HG03135 (cell line): Measurements from ENCODE around the gene AANAT.

ENCODE experiments used
- ATAC-seq: cut with Tn5 transposase; IDR thresholded peaks from one replicate; pipeline ENCODE4 v1.9.1; 2021; ENCODE audit warnings: mild to moderate bottlenecking, moderate library complexity; ENCODE audit not compliant: unreplicated experiment

Gene AANAT

DNA sequence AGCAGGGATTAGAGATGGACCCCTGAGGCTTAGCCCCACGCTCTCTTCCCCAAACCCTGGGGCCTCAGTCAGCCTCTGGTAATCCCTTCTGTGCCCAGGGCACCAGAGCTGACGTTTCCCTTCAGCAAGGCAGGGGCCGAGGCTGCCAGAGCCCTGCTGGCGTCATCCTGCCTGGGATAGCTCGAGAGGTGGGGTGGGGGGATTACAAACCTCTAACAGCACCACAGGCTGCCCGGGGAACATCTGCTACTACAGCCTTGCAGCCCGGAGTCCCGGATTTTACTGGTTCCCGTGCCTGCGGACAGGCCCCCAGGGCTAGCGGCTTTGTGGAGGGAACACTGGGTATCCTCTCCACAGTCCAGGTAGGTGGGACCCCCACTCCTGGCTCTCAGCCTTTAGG is at the start of gene AANAT:
AANAT (plus strand) TSS at position 238 of the 400 bp plus-strand sequence. CDS start 1,144 bp downstream, outside the sequence.
- no peak for ATAC-seq

DNA sequence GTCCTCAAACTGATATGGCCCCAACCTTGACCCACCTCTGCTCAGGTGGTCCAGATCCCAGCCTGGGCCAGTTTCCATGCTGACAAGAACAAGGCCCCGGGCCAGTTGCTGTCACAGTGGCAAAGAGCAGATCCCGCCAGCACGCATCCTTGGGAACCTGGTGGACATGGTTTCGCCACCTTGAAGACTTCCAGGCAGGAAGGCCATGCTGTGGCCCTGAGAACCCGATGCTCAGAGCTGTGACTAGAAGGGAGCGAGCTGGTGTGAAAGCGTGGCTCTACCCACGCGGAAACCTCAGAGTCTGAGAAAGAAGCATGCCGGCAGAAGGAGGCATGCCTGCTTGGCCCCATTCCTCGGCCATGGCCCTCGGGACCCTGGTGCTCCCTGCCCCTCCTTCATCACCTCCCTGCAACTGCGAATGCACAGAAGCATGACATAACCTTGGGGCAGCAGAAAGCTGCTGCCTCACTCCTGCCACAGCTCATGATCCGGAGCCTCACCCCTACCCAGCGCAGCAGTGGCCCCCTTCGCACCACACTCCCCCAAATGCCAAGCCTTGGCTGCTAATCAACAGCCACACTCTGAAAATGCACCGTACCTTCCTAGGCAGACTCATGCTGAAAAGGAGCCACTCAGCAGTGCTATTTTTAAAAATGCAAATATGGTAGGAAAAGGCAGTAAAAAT is 47.7 kb upstream of the AANAT start:
- no peak for ATAC-seq

DNA sequence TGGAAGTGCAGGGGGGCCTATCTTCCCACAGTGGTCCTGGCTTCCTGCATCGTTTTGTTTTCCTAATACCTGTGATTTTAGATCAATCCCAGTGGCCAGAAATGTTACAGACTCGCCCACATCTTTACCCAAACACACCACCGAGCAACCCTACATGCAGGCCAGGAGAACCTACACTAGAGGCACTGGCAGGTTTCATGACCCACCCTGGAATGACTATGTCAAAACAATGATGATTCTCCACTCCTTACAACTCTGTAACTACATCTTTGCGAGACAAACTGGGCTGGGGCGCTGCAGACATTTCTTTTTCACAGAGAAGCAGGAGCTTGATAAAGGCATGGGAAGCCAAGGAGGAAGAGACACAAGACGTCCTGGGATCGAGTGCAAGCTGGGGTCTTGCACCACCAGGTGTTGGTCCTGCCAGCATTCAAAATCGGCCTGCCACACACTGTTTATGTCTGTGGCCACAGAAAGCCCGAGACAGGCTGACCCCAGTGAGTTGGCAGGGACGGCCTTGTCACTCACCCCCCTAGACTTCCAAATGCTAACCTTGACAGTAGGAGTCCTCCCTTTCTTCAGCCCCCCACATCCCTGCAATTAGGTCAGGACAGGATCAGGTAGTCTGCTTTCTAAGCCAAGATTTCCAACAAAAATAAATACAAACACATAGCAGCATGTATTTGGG is 46.9 kb upstream of the AANAT start:
- ATAC-seq, result no peak

DNA sequence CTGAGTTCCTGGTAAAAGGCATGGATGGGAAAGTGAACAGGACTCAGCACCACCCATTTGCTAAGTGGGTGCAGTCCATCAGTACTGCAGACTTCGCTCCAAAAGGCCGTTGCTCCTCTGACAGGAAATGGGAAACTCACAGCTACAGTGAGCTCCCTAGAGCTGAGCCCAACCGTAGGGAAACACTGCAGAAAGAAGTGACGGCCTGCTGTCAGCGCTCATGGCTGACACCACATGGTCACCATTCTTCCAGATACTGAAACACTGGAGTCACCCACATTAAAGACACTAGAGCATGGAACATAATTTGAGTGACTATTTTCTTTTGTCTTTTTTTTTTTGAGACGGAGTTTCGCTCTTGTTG is 46.4 kb upstream of the AANAT start:
- no peak for ATAC-seq

DNA sequence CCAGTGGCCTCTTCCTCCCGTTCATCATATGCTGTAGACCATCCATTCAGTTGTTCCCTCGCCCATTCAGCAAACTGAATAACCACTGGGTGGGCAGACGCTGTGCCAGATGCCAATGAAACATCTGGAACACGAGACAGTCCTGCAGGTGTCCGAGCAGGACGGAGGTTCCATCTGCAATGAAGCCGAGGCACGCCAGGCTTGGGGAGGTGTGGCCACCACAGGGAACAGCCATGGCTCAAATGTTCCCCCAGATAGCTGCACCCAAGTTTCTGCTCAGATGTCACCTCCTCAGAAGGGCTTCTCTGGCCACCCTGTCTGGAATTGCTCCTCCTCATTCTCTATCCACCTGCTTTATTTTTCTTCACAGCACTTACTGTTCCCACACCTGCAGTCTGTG is 45.0 kb upstream of the AANAT start:
- ATAC-seq, result no peak

DNA sequence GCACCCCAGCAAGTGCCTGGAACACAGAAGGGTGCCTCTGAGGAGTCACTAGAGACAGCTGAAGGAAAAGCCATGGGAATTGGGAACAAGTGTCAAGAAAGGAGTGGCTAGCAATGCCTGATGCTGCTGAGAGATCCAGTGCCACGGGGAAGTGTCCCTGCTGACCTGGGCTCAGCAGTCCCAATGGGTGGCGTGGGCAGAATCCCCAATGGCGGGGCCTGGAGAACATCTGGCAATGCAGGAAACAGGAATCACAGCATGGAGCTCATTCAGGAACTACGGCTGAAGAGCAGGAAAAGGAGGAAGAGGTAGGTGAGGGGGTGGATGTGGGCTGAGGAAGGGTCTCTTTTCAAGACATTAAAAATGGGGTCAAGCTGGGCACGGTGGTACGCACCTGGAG is 44.5 kb upstream of the AANAT start:
- no peak for ATAC-seq

DNA sequence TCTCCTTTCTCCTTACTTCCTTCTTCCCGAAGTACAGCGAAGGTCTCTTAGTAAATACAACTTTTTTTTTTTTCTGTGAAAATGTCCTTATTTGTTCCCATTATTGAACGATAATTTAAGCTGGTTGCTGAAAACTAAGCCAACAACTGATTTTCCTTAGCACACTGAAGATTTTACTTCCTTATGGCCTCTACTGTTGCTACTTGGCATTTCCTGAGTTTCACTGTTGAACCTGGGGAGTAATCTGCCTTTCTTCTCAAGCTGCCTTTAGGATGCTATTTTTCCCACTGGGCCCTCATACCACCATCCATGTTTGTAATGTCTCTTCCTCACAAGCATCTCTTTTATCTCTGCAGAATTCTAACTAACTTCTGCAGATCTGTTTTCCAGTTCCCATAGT is 40.5 kb upstream of the AANAT start:
- no peak for ATAC-seq

DNA sequence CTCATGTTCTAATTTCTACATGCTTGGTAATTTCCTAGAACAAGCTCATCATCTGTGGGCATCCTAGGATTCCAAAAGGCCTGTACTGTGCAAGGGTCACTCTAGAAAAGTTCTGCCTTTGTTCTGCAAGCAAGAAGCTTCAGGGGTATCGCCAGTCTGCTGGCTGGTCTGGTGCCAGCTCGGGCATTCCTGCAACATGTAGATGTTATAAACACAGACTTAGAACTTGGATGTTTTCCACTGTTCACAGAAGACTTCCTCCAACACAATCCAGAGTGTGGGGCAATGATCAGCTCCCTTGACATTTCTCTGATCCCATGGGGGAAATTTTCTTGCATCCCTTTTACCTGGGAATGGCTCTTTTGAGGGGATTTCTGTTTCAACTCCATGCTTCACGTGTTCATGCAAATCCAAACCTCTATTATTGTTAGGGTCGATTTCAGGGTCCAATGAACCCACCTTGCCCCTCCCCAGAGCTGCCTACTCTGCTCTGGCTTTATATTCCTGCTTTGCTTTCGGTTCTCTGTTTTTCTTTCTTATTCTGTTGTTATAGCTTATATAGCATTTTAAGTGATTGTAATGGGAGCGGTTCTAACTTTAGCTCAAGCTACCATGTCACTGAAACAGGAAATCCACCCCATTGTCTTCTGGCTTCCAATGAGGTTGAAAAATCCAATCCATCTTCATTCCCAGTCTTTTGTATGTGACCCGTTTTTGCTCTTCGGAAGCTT is 39.7 kb upstream of the AANAT start:
- ATAC-seq, result no peak

DNA sequence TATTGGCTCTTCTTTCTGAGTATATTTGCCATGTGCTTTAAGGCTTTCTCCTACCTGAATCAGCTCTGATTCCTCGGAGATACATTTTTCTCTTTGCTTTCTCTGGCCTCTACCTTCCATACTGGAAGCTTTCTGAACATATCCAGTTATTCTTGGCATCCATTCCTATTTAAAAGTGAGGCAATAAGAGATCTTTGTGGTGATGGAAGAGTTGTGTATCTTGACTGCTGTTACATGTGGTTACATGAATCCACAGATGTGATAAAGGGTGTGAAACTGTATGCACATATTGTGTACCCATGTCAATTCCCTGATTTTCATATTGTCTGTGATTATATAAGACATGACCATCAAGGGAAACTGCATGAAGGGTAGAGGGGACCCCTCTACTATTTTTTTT is 38.9 kb upstream of the AANAT start:
- ATAC-seq, result no peak

DNA sequence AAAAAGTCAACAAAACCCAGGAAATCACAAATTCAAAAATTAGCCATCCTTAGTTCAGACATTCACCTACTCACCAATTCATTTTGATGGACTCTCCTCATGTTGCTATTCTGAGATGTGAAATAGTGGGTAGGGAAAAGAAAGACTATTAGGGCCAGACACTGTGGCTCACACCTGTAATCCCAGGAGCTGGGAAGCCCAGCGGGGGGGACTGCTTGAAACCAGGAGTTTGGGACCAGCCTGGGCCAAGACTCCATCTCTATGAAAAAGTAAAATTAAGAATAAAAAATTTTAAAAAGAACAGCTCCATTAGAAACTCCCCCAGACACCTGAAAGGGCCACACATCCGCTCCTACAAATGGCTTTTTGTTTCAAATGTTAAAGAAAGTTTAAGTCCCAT is 35.9 kb upstream of the AANAT start:
- ATAC-seq, result no peak

DNA sequence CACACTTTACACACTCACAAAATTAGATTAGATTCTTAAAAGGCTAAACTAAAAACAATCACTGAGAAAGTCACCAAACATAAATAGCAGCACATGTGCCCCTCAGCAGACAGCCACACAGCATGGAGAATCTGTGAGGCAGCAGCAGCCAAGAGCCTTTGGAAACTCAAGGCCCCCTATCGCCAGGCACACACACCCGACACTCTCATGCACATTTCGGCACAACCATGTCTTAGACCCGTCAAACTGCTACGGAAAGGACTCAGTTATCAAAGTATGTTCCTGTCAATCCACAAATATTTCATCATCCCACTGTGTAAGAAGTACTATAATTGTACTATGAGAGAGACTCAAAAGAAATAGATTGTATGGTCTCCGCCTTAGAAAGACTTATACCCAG is 35.4 kb upstream of the AANAT start:
- ATAC-seq, result no peak

DNA sequence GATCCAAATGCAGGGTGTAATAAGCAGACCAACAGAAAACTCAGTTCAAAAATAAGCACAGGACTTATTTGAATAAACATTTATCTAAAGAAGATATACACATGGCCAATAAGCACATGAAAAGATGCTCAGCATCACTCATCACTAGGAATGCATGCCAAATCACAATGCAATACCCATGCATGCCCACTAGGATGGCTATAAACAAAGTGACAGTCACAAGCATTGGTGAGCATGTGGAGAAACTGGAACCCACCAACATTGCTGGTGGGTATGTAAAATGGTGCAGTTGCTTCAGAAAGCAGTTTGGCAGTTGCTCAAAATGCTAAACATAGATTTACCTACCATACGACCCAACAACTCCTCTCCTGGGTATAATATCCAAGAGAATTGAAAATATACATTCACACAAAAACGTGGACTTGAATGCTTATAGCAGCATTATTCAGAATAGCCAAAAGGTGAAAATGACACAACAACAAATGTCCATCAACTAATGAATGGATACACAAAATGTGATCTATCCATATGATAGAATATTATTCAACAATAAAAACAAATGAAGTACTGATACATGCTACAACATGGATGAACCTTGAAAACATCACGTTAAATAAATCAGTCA is 34.6 kb upstream of the AANAT start:
- no peak for ATAC-seq

DNA sequence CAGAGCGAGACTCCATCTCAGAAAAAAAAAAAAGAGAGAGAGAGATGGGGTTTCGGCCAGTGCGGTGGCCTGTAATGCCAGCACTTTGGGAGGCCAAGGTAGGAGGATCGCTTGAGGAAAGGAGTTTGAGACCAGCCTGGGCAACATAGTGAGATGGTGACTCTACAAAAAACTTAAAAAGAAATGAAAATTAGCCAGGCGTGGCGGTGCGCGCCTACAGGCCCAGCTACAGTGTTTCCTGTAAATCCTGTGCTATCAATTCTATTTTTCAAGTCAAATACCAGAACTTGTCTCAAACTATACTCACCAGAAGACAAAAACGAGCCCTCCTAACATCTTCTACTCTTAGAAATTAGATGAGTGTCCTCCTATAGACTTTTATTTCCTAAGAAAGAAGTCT is 33.7 kb upstream of the AANAT start:
- ATAC-seq, result no peak

DNA sequence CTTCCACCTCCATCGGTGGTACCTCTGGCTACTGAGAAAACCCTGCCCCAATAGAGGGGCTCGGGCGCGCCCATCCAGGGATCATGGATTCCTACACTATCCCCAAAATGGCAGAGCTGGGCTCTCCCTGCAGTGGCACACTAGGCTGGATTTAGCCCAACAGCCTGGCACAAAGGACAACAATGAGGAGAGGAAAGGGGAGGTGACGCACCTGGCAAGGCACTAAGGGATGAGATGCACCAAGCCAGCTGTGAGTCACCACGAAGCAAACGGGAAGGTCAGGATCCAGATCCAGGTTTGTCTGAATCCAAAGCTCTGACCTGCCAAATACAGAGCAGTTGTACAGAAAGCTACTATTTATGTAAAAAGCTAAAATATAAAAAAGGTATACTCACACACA is 32.5 kb upstream of the AANAT start:
- ATAC-seq, result no peak

DNA sequence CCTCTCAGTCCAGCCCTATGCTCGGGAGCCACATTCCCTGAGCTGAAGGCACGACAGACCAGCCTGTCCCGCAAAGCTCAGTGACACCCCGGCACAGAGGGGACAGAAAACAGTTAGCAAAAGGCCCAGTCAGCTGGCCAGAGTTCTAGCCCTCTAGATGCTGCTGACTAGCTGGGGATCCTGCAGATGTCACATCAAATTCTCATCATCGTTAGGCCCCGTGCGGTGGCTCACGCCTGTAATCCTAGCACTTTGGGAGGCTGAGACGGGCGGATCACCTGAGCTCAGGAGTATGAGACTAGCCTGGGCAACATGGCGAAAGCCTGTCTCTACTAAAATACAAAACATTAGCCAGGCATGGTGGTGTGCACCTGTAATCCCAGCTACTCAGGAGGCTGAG is 31.7 kb upstream of the AANAT start:
- no peak for ATAC-seq

DNA sequence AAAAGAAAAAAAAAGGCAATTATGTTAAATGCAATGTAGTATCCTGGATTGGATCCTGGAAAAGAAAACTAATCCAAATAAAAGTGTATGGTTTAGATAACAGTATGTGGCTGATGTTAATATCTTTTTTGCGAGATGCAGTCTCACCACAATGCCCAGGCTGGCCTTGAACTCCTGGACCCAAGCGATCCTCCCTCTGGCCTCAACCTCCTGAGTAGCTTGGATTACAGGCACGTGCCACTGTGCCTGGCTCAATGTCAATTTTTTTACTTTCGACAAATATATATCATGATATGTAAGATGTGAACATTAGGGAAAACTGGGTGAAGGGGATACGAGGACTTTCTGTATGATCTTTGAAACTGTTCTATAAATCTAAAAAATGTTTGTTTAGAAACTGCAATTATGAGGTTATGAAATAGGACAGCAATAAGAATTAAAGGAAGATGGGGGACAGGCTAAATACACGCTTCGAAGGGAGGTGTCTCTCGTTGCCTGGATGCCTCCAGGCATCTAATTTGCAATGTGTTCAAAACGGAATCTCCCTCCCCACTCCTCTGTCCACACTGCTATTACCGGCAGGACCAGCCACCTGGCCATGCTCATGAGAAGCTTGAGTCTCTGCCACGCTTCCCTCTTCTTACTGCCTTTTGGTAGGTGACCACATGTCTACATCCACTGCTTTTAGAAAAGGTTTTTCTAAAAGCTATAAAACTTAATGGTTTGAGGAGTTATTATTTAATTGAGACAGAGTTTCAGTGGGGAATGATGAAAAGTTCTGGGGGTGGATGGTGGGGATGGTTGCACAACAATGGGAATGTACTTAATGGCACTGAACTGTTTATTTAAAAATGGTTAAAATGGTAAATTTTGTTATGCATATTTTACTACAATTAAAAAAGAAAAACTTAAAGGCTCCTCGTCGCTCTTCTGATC is 29.7 kb upstream of the AANAT start:
- no peak for ATAC-seq

DNA sequence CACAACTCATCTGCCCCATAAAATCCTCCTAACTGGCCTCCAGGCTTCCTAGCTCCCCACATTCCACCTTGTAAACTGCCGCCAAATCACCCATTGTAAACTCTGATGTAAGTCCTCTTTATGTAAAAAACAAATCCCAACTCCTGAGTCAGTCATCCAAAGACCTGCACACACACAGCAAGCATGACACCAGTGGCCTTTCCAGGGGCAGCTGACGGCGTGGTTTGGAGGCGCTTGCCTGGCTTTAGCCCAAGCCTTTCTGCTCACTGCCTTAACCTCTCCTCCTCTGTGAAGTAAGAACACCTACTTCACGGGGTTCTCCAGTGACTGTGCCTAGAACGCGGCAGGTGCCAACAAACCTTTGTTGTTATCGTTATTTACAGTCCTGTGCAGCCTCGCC is 28.5 kb upstream of the AANAT start:
- ATAC-seq, result no peak

DNA sequence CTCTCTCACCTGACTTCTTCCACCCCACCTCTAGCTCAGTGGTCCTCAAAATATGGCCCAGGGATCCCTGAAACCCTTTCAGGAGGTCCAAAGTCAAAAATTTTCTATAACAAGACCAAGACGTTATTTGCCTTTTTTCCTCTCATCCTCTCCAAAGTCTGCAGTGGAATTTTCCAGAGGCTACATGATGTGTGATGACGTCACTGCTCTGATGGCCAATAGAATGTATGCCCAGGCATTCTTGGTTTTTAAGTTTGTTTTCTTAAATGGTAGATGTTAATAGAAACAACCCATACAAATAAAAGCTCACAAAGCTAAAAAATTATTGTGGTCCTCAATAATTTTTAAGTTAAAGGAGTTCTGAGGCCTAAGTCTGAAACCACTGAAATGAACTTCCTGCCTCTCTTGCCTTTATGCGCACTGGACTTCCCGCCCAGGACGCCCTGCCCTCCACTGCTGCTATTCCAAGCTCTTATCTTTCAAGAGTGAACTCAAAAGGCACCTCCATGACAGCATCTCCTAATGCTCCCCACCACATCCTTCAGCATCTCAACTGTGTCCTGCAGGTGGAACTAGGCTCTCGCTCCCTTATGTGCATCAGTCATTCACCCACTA is 28.0 kb upstream of the AANAT start:
- no peak for ATAC-seq

DNA sequence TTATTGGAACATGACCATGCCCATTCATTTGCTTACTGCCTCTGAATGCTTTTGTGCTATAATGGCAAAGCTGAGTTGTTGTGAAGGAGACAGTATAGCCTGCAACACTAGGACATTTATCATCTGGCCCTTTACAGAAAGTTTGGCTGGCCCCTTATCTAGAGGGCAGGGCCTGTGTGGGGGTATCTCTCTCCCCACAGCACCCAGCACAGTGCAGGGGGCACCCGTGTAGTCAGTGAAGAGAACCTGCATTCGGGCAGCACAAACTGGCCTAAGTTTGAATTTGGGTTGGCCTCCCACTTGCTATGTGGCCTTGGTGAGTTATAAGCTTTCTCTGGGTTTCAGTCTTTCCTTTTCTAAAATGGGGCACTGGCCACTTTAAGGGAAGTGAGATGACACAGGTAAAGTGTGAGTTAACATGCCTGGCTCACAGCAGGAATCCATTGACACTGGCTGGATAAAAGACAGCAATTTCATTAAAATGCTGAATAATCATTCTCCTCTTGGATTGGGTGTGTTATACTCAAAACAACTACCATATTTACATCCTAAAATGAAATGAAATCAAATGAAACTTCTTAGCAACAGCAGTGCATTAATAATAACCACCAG is 26.5 kb upstream of the AANAT start:
- ATAC-seq, result no peak
